ENCODE results near the gene RAP1GAP2.

The RAP1GAP2 gene

DNA sequence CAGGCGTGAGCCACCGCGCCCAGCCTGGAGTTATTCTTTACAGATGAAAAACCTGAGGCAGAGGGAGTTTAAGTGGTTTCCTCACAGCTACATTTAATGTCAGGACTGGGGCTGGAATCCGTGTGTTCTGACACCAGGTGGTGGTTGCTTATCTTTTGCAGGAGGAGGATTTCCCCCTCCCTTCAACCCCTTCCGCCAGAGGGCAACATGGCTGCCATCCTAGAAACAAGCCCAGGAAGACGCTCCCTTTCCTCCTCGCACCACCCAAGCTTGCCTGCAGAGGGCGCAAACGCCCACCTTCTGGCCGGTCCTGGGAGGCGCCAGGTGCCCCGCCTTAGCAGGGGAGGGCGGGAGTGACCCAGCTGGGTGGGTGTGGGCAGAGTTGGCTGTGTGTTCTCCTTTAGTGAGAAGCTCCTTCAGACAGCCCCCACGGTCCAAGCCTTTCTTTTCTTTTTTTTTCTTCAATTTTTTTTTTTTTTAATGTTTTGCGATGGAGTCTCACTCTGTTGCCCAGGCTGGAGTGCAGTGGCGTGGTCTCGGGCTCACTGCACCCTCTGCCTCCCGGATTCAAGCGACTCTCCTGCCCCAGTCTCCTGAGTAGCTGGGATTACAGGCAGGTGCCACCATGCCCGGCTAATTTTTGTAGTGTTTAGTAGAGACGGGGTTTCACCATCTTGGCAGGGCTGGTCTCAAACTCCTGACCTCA is 9.9 kb upstream of the RAP1GAP2 start:
- DNase-seq: peak; percentile 97 to 98

DNA sequence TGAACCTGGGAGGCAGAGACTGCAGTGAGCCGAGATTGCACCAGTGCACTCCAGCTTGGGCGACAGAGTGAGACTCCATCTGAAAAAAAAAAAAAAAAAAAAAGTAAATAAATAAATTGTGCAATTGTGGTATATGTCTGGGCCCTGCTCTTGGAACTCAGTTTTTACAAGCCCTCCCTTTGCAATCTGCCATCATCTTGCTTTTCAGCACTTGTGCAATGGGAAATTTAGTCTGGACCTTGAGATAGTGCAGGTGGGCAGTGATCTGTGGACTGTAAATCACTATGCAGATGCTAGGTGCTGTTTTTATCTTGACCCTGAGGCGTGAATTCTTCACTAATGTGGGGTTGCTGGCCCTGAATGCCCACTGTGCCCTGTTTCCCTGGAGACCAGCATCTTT is 6.5 kb upstream of the RAP1GAP2 start:
- DNase-seq: no peak

- peak; percentile 85 to 87 for DNase-seq
Observed at GRCh38 chr17:2792366-2793169, 3.7 kb upstream of the RAP1GAP2 start.

DNA sequence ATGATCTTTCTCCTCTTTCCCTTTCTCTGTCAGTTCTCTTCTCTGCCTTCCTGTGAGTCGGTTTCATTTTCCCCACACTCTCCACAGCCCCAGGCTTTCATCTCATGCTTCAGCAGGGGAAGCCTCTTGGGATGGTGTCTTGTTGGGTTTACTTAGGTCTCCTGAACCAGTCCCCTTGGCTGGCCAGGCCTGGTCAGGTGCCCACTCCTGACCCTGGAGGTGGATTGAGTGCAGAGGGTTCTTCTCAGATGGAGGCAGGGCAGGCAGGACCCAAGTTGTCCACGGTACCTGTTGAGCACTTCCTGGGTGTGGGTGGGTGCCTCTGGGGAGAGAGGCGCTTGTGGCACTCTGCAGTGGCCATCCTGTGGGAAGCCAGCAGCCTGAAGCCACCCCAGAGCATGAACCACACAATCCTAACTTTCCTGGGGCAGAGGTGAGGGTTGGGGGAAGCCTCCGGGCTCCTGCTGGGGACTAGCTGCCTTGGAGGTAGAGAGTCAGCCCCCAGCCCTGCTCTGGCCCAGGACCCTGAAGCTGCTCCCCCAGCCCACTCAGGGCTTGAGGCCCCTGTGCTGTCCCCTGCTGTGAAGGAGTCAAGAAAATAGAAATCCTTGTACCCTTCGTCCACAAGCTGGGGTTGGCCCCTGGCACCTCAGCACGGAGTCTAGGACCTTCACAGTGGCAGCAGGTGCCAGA is 2.0 kb upstream of the RAP1GAP2 start:
- DNase-seq: no peak

- DNase-seq: no peak
Observed at GRCh38 chr17:2795441-2796163, 636 bp upstream of the RAP1GAP2 start.

- DNase-seq: no peak
Observed at GRCh38 chr17:2797226-2797625, 988 bp downstream of the RAP1GAP2 start.

DNA sequence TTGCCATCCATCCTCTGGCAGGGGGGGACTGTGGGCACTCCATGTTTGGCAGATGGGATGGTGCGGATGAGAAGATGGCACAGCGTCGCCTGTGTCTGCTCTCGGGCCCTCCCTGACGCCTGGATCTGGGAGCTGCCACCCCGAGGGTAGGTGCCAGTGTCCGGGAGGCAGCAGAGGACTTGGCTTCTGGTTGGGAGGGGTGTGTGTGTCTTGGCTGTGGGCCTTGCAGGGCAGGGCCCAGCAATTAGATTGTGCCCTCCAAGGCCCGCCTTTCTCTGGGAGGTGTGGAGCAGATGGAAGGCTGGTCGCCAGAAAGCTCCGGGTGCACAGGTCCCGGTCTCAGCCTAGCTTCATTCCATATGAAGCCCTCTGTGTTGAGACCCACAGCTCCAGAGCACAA is 1.4 kb downstream of the RAP1GAP2 start:
- DNase-seq: no peak

DNA sequence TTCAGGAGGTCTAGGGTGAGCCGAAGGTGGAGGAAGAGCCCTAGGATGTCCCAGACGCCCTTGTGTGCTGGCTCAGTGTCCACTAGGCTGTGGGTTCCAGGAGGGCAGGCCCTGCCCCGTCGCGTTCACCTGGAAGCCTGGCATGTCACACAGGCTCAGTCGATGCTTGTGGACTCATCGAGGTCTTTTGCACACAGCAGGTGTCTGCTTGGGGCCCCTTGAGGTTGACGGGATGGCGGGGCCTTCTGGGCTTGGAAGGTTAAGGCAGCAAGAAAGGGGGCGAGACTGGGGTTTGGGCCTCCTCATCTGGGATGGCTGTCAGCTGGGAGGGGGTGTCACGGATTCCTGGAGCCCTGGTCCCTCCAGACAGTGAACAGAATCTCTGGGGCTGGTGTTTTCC is 1.9 kb downstream of the RAP1GAP2 start:
- no peak for DNase-seq

DNA sequence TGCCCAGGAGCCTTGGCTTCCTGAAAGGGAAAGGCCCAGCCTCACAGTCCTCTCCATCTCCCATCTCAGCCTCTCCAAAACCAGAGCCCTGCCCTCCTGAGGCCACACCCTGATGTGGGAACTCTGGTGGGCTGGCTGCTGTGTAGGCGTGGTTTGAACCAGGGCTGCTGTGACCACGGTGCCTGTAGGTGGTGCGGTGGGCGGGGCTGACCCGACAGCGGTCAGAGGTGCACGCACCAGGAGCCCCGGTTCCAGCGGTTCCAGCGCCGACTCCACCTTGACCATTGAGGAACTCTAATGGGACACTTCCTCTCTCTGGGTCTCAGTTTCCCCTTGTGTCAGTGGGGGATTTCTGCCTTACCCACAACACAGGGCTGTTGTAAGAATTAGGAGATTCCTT is 2.4 kb downstream of the RAP1GAP2 start:
- no peak for DNase-seq

GRCh38 chr17:2799653-2800052 is 3.4 kb downstream of the RAP1GAP2 start:
- no peak for DNase-seq

DNA sequence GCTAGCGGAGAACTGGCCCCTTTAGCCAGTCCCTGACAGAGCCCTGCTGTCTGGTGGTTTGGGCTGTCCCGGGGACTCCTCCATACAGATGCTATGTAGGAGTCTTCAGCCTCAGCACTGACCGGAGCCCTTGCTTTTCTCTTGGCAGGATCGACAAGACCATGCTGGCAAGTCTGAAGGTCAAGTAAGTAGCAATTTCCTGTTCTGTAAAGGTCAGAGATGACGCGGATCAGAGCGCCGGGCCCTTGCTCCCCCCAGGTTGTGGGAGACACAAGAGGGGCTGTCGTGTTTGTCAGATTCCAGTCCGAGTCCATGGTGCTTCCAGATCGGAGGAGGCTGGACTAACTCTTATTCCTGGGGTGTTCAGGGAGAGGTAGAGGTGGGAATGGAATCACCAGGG is 4.1 kb downstream of the RAP1GAP2 start:
- DNase-seq: no peak

GRCh38 chr17:2801841-2802240 is 5.6 kb downstream of the RAP1GAP2 start:
- no peak for DNase-seq

GRCh38 chr17:2802574-2802973 is 6.3 kb downstream of the RAP1GAP2 start:
- no peak for DNase-seq

DNA sequence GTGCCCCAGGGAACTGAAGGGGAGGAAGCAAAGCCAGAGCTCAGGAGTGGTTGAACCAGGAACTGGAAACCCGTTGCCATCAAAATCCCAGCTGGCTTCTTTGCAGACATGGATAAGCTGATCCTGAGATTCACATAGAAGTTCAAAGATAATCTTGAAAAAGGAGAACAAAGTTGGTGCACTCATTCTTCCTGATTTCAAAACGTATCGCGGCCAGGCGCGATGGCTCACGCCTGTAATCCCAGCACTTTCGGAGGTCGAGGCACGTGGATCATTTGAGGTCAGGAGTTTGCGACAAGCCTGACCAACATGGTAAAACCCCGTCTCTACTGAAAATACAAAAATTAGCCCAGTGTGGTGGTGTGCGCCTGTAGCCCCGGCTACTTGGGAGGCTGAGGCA is 7.1 kb downstream of the RAP1GAP2 start:
- no peak for DNase-seq

DNA sequence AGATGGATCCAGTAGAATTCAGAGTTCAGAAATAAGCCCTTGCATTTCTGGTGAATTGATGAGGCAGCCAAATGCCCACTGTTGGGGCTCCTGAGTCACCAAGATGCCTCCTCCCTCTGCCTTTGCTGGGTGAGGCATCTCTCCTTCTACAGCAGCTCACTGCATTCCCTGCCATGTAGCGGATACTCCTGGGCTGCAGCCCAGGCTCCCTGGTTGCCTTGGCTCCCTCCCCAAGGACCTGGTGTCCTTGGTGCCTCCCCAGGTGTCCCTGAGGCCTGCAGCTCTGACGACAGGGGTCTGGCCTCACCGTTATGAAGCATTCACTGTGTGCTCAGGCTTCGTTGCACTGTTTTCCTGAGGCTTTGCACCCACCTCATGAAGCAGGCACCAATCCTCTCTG is 7.7 kb downstream of the RAP1GAP2 start:
- no peak for DNase-seq

DNA sequence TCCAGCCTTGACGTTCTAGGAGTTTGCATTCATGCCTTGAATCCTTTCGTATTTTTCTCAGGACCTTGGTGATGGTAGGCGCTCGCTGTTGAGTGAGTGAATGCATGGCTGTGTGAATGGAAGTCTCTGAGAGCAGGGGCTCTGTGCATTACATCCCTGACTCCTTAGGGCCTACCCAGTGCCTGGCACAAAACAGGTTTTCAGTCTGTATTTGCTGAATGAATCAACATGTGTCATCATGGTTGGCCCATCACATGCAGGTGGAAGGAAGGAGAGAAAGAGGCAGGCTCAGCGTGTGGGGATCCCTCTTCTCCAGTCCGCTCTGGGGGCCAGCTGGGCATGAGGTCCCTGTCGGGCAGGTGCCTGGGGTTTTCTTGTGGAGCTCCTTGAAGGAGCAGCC is 8.7 kb downstream of the RAP1GAP2 start:
- DNase-seq: no peak

DNA sequence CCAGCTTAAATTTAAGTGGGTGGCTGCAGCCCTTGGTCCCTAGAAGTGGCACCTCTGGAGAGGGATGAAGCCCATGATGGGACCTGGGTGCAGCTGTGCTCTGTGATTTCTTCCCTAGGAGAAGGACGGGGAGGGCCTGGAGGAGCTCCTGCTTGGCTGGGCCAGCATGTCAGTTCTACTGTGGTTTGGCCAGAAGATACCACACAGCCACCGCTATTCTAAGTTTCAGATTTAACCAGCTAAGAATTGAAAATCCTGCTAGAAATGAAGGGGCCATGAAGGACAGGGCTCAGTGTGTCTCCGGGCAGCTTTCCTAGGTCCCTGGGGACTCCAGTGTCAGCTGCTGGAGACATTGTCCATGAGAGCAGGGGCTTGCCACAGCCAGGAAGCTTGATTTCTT is 9.7 kb downstream of the RAP1GAP2 start:
- no peak for DNase-seq

GRCh38 chr17:2808367-2809335 is 12.4 kb downstream of the RAP1GAP2 start:
- no peak for DNase-seq

GRCh38 chr17:2809337-2809736 is 13.1 kb downstream of the RAP1GAP2 start:
- DNase-seq: no peak

- no peak for DNase-seq
Observed at GRCh38 chr17:2814049-2814448, 17.8 kb downstream of the RAP1GAP2 start.

DNA sequence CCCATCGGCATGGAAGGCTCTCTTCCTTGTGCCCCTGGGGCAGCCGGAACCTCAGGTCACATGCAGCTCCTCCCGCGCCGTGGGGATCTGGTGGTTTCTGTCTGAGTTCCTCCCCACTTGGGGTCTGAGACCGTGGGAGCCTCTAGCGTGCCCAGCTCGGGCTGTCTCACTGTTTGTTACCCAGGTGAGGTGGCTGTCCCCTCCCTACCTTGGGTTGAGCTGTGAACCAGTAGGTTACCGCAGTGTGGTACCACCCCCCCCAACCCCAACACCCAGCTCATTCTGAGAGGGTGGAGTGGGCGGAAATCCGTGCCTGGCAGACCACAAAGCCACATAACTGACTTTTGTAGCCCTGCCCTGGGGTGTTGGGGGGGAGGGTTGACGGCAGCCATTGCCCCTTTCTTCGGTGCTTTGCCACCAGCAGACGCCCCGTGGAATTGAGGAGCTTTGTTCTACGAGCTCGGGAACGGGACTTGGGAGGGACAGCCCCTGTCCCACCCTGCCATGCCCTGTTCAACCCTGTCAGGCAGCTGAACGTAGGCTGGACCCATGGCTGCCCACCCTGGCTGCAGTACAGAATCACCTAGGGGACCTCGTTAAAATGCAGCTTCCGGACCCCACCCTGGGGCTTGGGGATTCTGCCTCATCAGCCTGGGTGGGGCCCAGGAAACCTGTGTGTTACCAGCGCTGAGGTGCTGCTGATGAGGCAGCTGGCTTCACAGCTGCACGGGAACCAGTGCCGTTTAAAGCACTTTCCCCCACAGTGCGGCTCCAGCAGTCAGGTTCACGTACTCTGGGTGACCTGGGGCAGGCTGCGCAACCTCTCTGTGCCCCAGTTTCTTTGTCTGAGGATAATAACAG is 18.5 kb downstream of the RAP1GAP2 start:
- DNase-seq: peak; percentile 87 to 90

Measured in activated T-cell treated with anti-CD3 and anti-CD28 coated beads, Interleukin-2, amount 50 U/mL, for 48 hours (primary cell).